GM12874 (cell line): ENCODE measurements around the gene ACAA1.

Source experiments
- TF ChIP-seq, protein P1 (sequence below): IDR thresholded peaks from 2 replicates; pipeline ENCODE4 v1.5.1; 2011; ENCODE audit warnings: low read depth, mild to moderate bottlenecking, control low read depth, low read length, moderate library complexity; ENCODE audit not compliant: insufficient read depth

ACAA1 gene

GRCh38 chr3:38167591-38167990, 30.7 kb upstream of the ACAA1 start:
- TF ChIP-seq, protein P1, sequence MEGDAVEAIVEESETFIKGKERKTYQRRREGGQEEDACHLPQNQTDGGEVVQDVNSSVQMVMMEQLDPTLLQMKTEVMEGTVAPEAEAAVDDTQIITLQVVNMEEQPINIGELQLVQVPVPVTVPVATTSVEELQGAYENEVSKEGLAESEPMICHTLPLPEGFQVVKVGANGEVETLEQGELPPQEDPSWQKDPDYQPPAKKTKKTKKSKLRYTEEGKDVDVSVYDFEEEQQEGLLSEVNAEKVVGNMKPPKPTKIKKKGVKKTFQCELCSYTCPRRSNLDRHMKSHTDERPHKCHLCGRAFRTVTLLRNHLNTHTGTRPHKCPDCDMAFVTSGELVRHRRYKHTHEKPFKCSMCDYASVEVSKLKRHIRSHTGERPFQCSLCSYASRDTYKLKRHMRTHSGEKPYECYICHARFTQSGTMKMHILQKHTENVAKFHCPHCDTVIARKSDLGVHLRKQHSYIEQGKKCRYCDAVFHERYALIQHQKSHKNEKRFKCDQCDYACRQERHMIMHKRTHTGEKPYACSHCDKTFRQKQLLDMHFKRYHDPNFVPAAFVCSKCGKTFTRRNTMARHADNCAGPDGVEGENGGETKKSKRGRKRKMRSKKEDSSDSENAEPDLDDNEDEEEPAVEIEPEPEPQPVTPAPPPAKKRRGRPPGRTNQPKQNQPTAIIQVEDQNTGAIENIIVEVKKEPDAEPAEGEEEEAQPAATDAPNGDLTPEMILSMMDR = no peak

- TF ChIP-seq, protein P1 = no peak
Observed at GRCh38 chr3:38165722-38166387, 28.9 kb upstream of the ACAA1 start.

- TF ChIP-seq, protein P1 = no peak
Observed at GRCh38 chr3:38164952-38165721, 28.2 kb upstream of the ACAA1 start, which contains the start of gene OXSR1. Gene OXSR1, plus strand, starts transcription at chr3:38165537. Its CDS starts 340 bp downstream, at chr3:38165877.

GRCh38 chr3:38164643-38164951, 27.7 kb upstream of the ACAA1 start:
- TF ChIP-seq, protein P1 = no peak

DNA sequence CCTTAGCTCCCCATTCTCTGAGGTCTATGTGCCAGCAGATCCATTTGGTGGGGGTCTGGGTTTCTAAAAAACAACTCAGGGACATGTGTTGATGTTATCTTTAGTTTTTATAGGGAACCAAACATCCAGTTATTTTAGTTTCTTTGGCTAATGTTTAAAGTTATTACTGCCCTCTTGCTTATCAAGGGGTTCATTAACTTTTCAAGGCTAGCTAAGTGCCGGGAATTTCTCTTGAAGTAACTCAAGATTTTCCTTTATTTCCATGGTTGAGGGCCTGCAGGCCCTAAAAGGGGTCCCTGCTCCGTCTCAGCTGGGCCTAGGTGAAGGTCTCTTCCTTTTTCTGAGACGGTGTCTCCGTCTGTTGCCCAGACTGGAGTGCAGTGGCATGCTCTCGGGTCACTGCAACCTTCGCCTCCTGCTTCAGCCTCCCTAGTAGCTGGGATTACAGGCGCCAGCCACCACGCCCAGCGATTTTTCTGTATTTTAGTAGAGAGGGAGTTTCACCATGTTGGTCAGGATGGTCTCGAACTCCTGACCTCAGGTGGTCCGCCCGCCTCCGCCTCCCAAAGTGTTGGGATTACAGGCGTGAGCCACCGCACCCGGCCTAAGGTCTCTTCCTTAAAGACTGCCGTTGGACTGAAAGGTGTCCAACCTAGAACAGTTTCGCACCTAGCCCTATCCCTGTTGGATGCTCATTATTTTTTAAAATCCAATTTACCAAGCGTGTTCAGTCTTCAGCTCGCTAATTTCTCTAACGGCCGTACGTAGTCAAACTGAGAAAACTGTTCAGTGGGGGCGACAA, 27.1 kb upstream of the ACAA1 start:
- TF ChIP-seq, protein P1 = no peak

DNA sequence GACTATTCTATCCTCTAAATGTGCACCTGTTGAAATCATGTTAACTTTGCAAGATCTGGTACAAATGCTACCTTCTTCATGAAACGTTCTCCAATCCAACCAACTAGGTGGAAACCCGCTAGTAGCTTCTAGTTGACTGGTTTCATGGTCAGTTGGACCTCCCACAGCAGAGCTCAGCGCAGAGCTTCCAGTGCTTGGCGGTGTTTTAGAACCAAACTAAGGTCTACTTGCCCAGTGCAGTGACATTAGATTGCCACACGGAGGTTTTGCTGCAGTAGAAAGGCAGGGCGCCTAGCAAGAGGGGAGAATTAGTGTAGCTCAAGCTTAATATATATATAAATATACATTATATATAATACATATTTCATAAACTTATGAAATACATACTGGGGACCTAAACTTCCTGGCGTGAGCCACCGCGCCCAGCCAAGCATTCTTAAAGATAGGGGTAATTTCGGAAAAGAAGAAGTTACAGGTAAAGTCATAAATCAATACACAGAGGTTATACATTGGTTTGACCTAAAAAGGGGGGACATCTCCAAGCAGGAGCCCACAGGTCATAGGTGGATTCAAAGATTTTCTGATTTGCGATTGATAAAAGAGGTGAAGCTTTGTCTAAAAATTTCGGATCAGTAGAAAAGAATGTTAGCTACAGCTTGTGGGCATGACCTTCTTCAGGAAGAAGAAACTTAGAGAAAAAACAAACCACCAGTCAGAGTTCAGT, 26.4 kb upstream of the ACAA1 start:
- TF ChIP-seq, protein P1 = no peak; the same call in 1 of the 2 replicates
